T-cell (primary cell): ENCODE data around the gene STEAP3. TPM values are rescaled to one million over a fixed set of nuclear protein-coding genes. Genes with fewer than 3 reads are reported as not detected.

Experiments used
- ATAC-seq, 4 experiments: fragments of 200-7000 bp in 3 of 4; fragments of 150-1000 bp in 1 of 4; cut with Tn5 transposase; replicated peaks in 1 of 4; 1 replicate in 3 of 4; 2 replicates in 1 of 4; pipeline ENCODE4 v1.10.0; 2021; ENCODE audit warnings: moderate library complexity in 3 of 4, mild to moderate bottlenecking in 2 of 4, moderate number of reproducible peaks in 1 of 4
- CTCF ChIA-PET, 2 donors: fragments of 300-600 bp; sonication (Branson Sonifier 250); formaldehyde crosslinking; loops; one replicate each; lab custom pipeline; 2022; ENCODE audit warnings: antibody characterized with exemption in 2 of 2; lab: Charles Lee
- POLR2A ChIA-PET, 2 donors: fragments of 300-600 bp; sonication (Branson Sonifier 250); formaldehyde crosslinking; loops; one replicate each; lab custom pipeline; 2022; ENCODE audit warnings: antibody characterized with exemption in 2 of 2; lab: Charles Lee
- DNase-seq, 35 experiments: peaks; one replicate each; pipeline versions ENCODE4 v3.0.0 to v3.0.0-alpha.2; 2013 to 2023
- H3K27ac ChIP-seq: one replicate; pipeline ENCODE4 v1.5.1; 2013; ENCODE audit warnings: low read length
- H3K27me3 ChIP-seq, 2 experiments: replicated peaks in 1 of 2; 1 replicate in 1 of 2; 2 replicates in 1 of 2; pipeline versions ENCODE4 v1.6.1 to v1.7.0; 2013; ENCODE audit warnings: low read length in 1 of 2, mixed read lengths in 1 of 2; ENCODE audit not compliant: control insufficient read depth in 2 of 2, insufficient read depth in 2 of 2; ENCODE audit errors: extremely low read depth in 1 of 2
- H3K36me3 ChIP-seq, 2 donors: 1 replicate in 1 of 2; 2 replicates in 1 of 2; pipeline versions ENCODE4 v1.6.1 to v1.7.0; 2013; ENCODE audit warnings: low read length in 1 of 2; ENCODE audit not compliant: control insufficient read depth in 2 of 2, insufficient read depth in 1 of 2; ENCODE audit errors: extremely low read depth in 1 of 2
- H3K4me1 ChIP-seq, 2 experiments: 1 replicate in 1 of 2; 2 replicates in 1 of 2; pipeline versions ENCODE4 v1.6.1 to v1.7.0; 2013; ENCODE audit warnings: low read length in 2 of 2, mixed read lengths in 1 of 2; ENCODE audit not compliant: insufficient read depth in 2 of 2, control insufficient read depth in 1 of 2; ENCODE audit errors: extremely low read depth in 1 of 2
- H3K4me3 ChIP-seq, 2 donors: 1 replicate in 1 of 2; 2 replicates in 1 of 2; pipeline versions ENCODE4 v1.5.1 to v1.7.0; 2013; ENCODE audit warnings: mild to moderate bottlenecking in 2 of 2, low read length in 1 of 2, moderate library complexity in 1 of 2; ENCODE audit not compliant: control insufficient read depth in 1 of 2; ENCODE audit errors: extremely low read depth in 1 of 2
- H3K9me3 ChIP-seq: 2 replicates; pipeline ENCODE4 v1.7.0; 2013
- H3K27ac Mint-ChIP-seq, 2 donors: one replicate each; pipeline ENCODE4 v1.8.0; 2020 to 2021; ENCODE audit warnings: mild to moderate bottlenecking in 2 of 2, mixed read lengths in 2 of 2
- H3K27me3 Mint-ChIP-seq, 2 donors: one replicate each; pipeline ENCODE4 v1.8.0; 2021 to 2022; ENCODE audit warnings: mixed read lengths in 2 of 2
- H3K36me3 Mint-ChIP-seq: one replicate; pipeline ENCODE4 v1.8.0; 2021; ENCODE audit warnings: mixed read lengths
- H3K4me1 Mint-ChIP-seq, 3 donors: one replicate each; pipeline ENCODE4 v1.8.0; 2020 to 2022; ENCODE audit warnings: mixed read lengths in 3 of 3, mild to moderate bottlenecking in 1 of 3
- H3K4me3 Mint-ChIP-seq, 3 donors: one replicate each; pipeline ENCODE4 v1.8.0; 2020 to 2022; ENCODE audit warnings: mild to moderate bottlenecking in 3 of 3, mixed read lengths in 3 of 3, moderate library complexity in 3 of 3
- H3K9me3 Mint-ChIP-seq, 3 donors: one replicate each; pipeline ENCODE4 v1.8.0; 2020 to 2022; ENCODE audit warnings: mixed read lengths in 3 of 3
- WGBS: methylation state at CpG from one replicate; pipeline ENCODE4 v1.1.5; 2013; ENCODE audit warnings: missing lambda C conversion rate; ENCODE audit not compliant: insufficient coverage; 5-methylcytosine and 5-hydroxymethylcytosine counted together
- total RNA-seq, 35 experiments: library from RNA in 6 of 35; stranded (reverse) in 6 of 35; fragments of 120-200 nt in 1 of 35; gene quantifications; one replicate each; pipeline versions ENCODE4 v1.2.1 to v1.2.4 and lab custom pipeline; 2013 to 2026

The STEAP3 gene
- total RNA-seq, 5 donors from 2014 or later (not counting 1 experiment from before 2014, with no cell fraction given): 0.20 to 0.46 (median 0.23) TPM

GRCh38 chr2:119181791-119182445, 41.7 kb upstream of the STEAP3 start:
- Mint-ChIP-seq H3K27ac (no peak overlapping the region), H3K4me3 (no peak overlapping the region), H3K9me3 (no peaks in the 10 kb centered on the region), H3K4me1 (no peaks in the 10 kb centered on the region), H3K36me3 (no peaks in the 10 kb centered on the region), H3K27me3 (no peaks in the 10 kb centered on the region)
- ATAC-seq (no peak), DNase-seq (no peak)
- no peaks in the 10 kb centered on the region for H3K9me3 ChIP-seq
- H3K27ac ChIP-seq: no peak overlapping the region
- peaks cover 0 to 4% of the 10 kb centered on the region in 2 experiments for H3K27me3 ChIP-seq
- 88% methylated on average over 10 of the region's 13 CpGs for WGBS
- CTCF ChIA-PET: interaction anchor here in 1 of 2 donors (0.5 kb wide), 1 partner anchor 1152 kb away, joined by 3 read pairs; no protein-coding TSS in a partner anchor
- H3K4me1 ChIP-seq: no peaks in the 10 kb centered on the region
- POLR2A ChIA-PET: no interaction called here
- no peaks in the 10 kb centered on the region for H3K36me3 ChIP-seq
- no peak overlapping the region for H3K4me3 ChIP-seq

- Mint-ChIP-seq H3K36me3 (no peaks in the 10 kb centered on the region), H3K27ac (no peak overlapping the region), H3K4me1 (no peaks in the 10 kb centered on the region), H3K4me3 (no peak overlapping the region), H3K27me3 (peaks cover 2% of the 10 kb centered on the region in 2 donors), H3K9me3 (no peaks in the 10 kb centered on the region)
- no peak overlapping the region for H3K4me3 ChIP-seq
- POLR2A ChIA-PET: no interaction called here
- no peaks in the 10 kb centered on the region for H3K9me3 ChIP-seq
- ATAC-seq (no peak), DNase-seq (no peak)
- H3K27me3 ChIP-seq: no peaks in the 10 kb centered on the region
- CTCF ChIA-PET: no interaction called here
- no peaks in the 10 kb centered on the region for H3K36me3 ChIP-seq
- WGBS: no CpG with 5 or more reads among the region's 7 CpGs
- H3K27ac ChIP-seq: no peak overlapping the region
- no peaks in the 10 kb centered on the region for H3K4me1 ChIP-seq
These were observed 39.1 kb upstream of the STEAP3 start for GRCh38 chr2:119184512-119184911.

- no peaks in the 10 kb centered on the region for H3K36me3 Mint-ChIP-seq
- DNase-seq: no peak
- no peaks in the 10 kb centered on the region for H3K4me1 ChIP-seq
- POLR2A ChIA-PET: no interaction called here
- no peaks in the 10 kb centered on the region for H3K4me1 Mint-ChIP-seq
- no peak for ATAC-seq
- CTCF ChIA-PET: no interaction called here
- H3K9me3 Mint-ChIP-seq: no peaks in the 10 kb centered on the region
- no peaks in the 10 kb centered on the region for H3K9me3 ChIP-seq
- H3K4me3 ChIP-seq: no peak overlapping the region
- H3K27me3 Mint-ChIP-seq: peaks cover 30 to 32% of the 10 kb centered on the region in 2 donors
- 26% methylated on average over 3 of the region's 8 CpGs for WGBS
- H3K27ac ChIP-seq: no peak overlapping the region
- no peak overlapping the region for H3K4me3 Mint-ChIP-seq
- no peaks in the 10 kb centered on the region for H3K36me3 ChIP-seq
- H3K27me3 ChIP-seq: peaks cover 0 to 13% of the 10 kb centered on the region in 2 experiments
- H3K27ac Mint-ChIP-seq: no peak overlapping the region
These were observed 33.1 kb upstream of the STEAP3 start for GRCh38 chr2:119190321-119191111.

- H3K27me3 ChIP-seq: peaks cover 0 to 22% of the 10 kb centered on the region in 2 experiments
- H3K4me1 ChIP-seq: no peaks in the 10 kb centered on the region
- H3K36me3 ChIP-seq: no peaks in the 10 kb centered on the region
- no peak for ATAC-seq
- no peak for DNase-seq
- Mint-ChIP-seq H3K4me1 (no peaks in the 10 kb centered on the region), H3K36me3 (no peaks in the 10 kb centered on the region), H3K4me3 (no peak overlapping the region), H3K27me3 (peaks cover 30 to 32% of the 10 kb centered on the region in 2 donors), H3K9me3 (no peaks in the 10 kb centered on the region), H3K27ac (no peak overlapping the region)
- CTCF ChIA-PET: no interaction called here
- H3K4me3 ChIP-seq: no peak overlapping the region
- H3K27ac ChIP-seq: no peak overlapping the region
- WGBS: 80% methylated on average over 5 of the region's 6 CpGs
- POLR2A ChIA-PET: no interaction called here
- H3K9me3 ChIP-seq: no peaks in the 10 kb centered on the region
These were observed 30.7 kb upstream of the STEAP3 start for GRCh38 chr2:119192893-119193292.

- H3K9me3 ChIP-seq: no peaks in the 10 kb centered on the region
- WGBS: 85% methylated on average over 5 of the region's 5 CpGs
- ATAC-seq (no peak), DNase-seq (no peak)
- peaks cover 33 to 34% of the 10 kb centered on the region in 2 donors for H3K27me3 Mint-ChIP-seq
- no peaks in the 10 kb centered on the region for H3K36me3 Mint-ChIP-seq
- H3K27ac Mint-ChIP-seq: no peak overlapping the region
- ChIA-PET CTCF (no interaction called here), POLR2A (no interaction called here)
- H3K4me3 ChIP-seq: no peak overlapping the region
- peaks cover 0 to 28% of the 10 kb centered on the region in 2 experiments for H3K27me3 ChIP-seq
- H3K4me1 Mint-ChIP-seq: no peaks in the 10 kb centered on the region
- H3K9me3 Mint-ChIP-seq: no peaks in the 10 kb centered on the region
- no peak overlapping the region for H3K27ac ChIP-seq
- H3K4me3 Mint-ChIP-seq: no peak overlapping the region
- no peaks in the 10 kb centered on the region for H3K36me3 ChIP-seq
- no peaks in the 10 kb centered on the region for H3K4me1 ChIP-seq
These were observed 28.6 kb upstream of the STEAP3 start for GRCh38 chr2:119195001-119195400.

GRCh38 chr2:119195887-119196286, 27.7 kb upstream of the STEAP3 start:
- H3K27me3 ChIP-seq: peaks cover 0 to 23% of the 10 kb centered on the region in 2 experiments
- ATAC-seq (no peak), DNase-seq (no peak)
- Mint-ChIP-seq H3K4me1 (no peaks in the 10 kb centered on the region), H3K36me3 (no peaks in the 10 kb centered on the region), H3K27ac (no peak overlapping the region), H3K27me3 (peaks cover 30 to 32% of the 10 kb centered on the region in 2 donors), H3K4me3 (no peak overlapping the region), H3K9me3 (no peaks in the 10 kb centered on the region)
- 42% methylated on average over 2 of the region's 2 CpGs for WGBS
- no peaks in the 10 kb centered on the region for H3K4me1 ChIP-seq
- ChIA-PET CTCF (no interaction called here), POLR2A (no interaction called here)
- no peaks in the 10 kb centered on the region for H3K9me3 ChIP-seq
- no peak overlapping the region for H3K4me3 ChIP-seq
- H3K27ac ChIP-seq: no peak overlapping the region
- H3K36me3 ChIP-seq: no peaks in the 10 kb centered on the region
